ENCODE measurements around the gene ZNF827.

ZNF827 gene

GRCh38 chr4:145815027-145815612, 123.5 kb downstream of the ZNF827 start:
- no peaks in the 10 kb centered on the region for H3K27me3 ChIP-seq (replicated peaks; ENCODE audit: control insufficient read depth, insufficient read depth, low read length)
- H3K36me3 ChIP-seq (ENCODE audit: control insufficient read depth, insufficient read depth, low read length): peaks cover 5% of the 10 kb centered on the region
- no peak overlapping the region for H3K4me3 ChIP-seq (replicated peaks; ENCODE audit: low read depth, low read length)
- TF ChIP-seq CTCF (IDR thresholded peaks at IDR 0.05; ENCODE audit: insufficient read depth, low read length, poor library complexity, severe bottlenecking): no peak
- DNase-seq (ENCODE audit: extremely low read depth, insufficient read length): no peak

GRCh38 chr4:145814246-145814645, 124.4 kb downstream of the ZNF827 start:
- DNase-seq (ENCODE audit: extremely low read depth, insufficient read length): no peak

GRCh38 chr4:145812919-145813318, 125.7 kb downstream of the ZNF827 start:
- peaks cover 3% of the 10 kb centered on the region for H3K36me3 ChIP-seq (ENCODE audit: control insufficient read depth, insufficient read depth, low read length)
- H3K4me3 ChIP-seq (replicated peaks; ENCODE audit: low read depth, low read length): no peak overlapping the region
- no peaks in the 10 kb centered on the region for H3K27me3 ChIP-seq (replicated peaks; ENCODE audit: control insufficient read depth, insufficient read depth, low read length)
- no peak for TF ChIP-seq CTCF (IDR thresholded peaks at IDR 0.05; ENCODE audit: insufficient read depth, low read length, poor library complexity, severe bottlenecking)
- no peak for DNase-seq (ENCODE audit: extremely low read depth, insufficient read length)

More at GRCh38 chr4:145814246-145814645, 124.4 kb downstream of the ZNF827 start:
- no peak for TF ChIP-seq CTCF (IDR thresholded peaks at IDR 0.05; ENCODE audit: insufficient read depth, low read length, poor library complexity, severe bottlenecking)
- Histone ChIP-seq H3K36me3 (ENCODE audit: control insufficient read depth, insufficient read depth, low read length) (peaks cover 3% of the 10 kb centered on the region), H3K27me3 (replicated peaks; ENCODE audit: control insufficient read depth, insufficient read depth, low read length) (no peaks in the 10 kb centered on the region), H3K4me3 (replicated peaks; ENCODE audit: low read depth, low read length) (no peak overlapping the region)

GRCh38 chr4:145808848-145809512, 129.6 kb downstream of the ZNF827 start:
- Histone ChIP-seq H3K27me3 (replicated peaks; ENCODE audit: control insufficient read depth, insufficient read depth, low read length) (no peaks in the 10 kb centered on the region), H3K4me3 (replicated peaks; ENCODE audit: low read depth, low read length) (no peak overlapping the region), H3K36me3 (ENCODE audit: control insufficient read depth, insufficient read depth, low read length) (peaks cover 3% of the 10 kb centered on the region; the same call in 1 of the 2 replicates)
- no peak for TF ChIP-seq CTCF (IDR thresholded peaks at IDR 0.05; ENCODE audit: insufficient read depth, low read length, poor library complexity, severe bottlenecking)
- no peak for DNase-seq (ENCODE audit: extremely low read depth, insufficient read length)

GRCh38 chr4:145808021-145808650, 130.5 kb downstream of the ZNF827 start:
- DNase-seq (ENCODE audit: extremely low read depth, insufficient read length): peak; percentile 77
- H3K4me3 ChIP-seq (replicated peaks; ENCODE audit: low read depth, low read length): 0 out of 2 replicates have a peak overlapping the region, but pooled peaks have one; percentile 4
- H3K36me3 ChIP-seq (ENCODE audit: control insufficient read depth, insufficient read depth, low read length): peaks cover 3% of the 10 kb centered on the region; the same call in 1 of the 2 replicates
- H3K27me3 ChIP-seq (replicated peaks; ENCODE audit: control insufficient read depth, insufficient read depth, low read length): no peaks in the 10 kb centered on the region
- no peak for TF ChIP-seq CTCF (IDR thresholded peaks at IDR 0.05; ENCODE audit: insufficient read depth, low read length, poor library complexity, severe bottlenecking)

Measured in GM06990 (cell line).